Lower leg skin (tissue), 4 donors: ENCODE results near the gene UBE2I. TPM values are rescaled to one million over a fixed set of nuclear protein-coding genes. Genes with fewer than 3 reads are reported as not detected.

Source experiments
- DNase-seq, 2 donors: peaks; one replicate each; pipeline ENCODE4 v3.0.0-alpha.2; 2019; ENCODE audit warnings: low spot score in 2 of 2
- H3K4me3 ChIP-seq: fragments of 200-600 bp; sonication (generic); 2 replicates; pipeline ENCODE4 v1.5.1; 2017; ENCODE audit warnings: mild to moderate bottlenecking, low read depth; ENCODE audit not compliant: poor library complexity, severe bottlenecking
- POLR2A ChIP-seq, 2 donors: fragments of 450-650 bp; IDR thresholded peaks; one replicate each; pipeline ENCODE4 v1.6.1; 2016 to 2017; ENCODE audit warnings: antibody characterized with exemption in 2 of 2, mild to moderate bottlenecking in 1 of 2, moderate library complexity in 1 of 2
- WGBS, 2 donors: methylation state at CpG; one replicate each; pipeline ENCODE4 v1.1.5; 2018; 5-methylcytosine and 5-hydroxymethylcytosine counted together
- intact Hi-C: fragments of 100-400 bp; cut with DNase I; formaldehyde crosslinking; loops from one replicate; pipeline ENCODE4 v1.15.0; 2023; ENCODE audit warnings: low total_unique reads
- total RNA-seq, 4 donors: library from RNA; depleted of rRNA; stranded (reverse); fragments of >200 nt; gene quantifications; one replicate each; pipeline ENCODE4 v1.1.0, GENCODE V29; 2016
- TF ChIP-seq, protein P1 (sequence below), 3 donors: fragments of 450-650 bp; IDR thresholded peaks; one replicate each; pipeline ENCODE4 v1.5.1; 2016; ENCODE audit warnings: antibody characterized with exemption in 3 of 3, mild to moderate bottlenecking in 3 of 3, moderate library complexity in 2 of 3

Gene UBE2I
- total RNA-seq, 4 donors from 2014 or later, result 42.1 to 138 (median 47.4) TPM

DNA sequence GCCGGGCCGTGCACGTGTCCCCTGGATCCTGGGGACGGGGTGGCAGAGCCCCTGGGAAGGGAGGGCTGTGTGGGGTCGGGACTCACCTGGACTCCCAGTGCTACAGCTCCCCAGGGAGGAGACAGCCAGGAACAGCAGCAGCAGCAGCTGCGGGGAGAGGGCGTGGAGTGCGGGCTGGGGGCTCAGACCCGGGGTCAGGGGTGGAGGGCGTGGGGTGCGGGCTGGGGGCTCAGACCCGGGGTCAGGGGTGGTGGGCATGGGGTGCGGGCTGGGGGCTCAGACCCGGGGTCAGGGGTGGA lies 32.9 kb upstream of the UBE2I start:
- WGBS, 2 donors, result 75 to 79% methylated on average over 12 to 14 of the region's 14 CpGs
- TF ChIP-seq POLR2A (IDR thresholded peaks at IDR 0.05), result no peak
- TF ChIP-seq, protein P1, sequence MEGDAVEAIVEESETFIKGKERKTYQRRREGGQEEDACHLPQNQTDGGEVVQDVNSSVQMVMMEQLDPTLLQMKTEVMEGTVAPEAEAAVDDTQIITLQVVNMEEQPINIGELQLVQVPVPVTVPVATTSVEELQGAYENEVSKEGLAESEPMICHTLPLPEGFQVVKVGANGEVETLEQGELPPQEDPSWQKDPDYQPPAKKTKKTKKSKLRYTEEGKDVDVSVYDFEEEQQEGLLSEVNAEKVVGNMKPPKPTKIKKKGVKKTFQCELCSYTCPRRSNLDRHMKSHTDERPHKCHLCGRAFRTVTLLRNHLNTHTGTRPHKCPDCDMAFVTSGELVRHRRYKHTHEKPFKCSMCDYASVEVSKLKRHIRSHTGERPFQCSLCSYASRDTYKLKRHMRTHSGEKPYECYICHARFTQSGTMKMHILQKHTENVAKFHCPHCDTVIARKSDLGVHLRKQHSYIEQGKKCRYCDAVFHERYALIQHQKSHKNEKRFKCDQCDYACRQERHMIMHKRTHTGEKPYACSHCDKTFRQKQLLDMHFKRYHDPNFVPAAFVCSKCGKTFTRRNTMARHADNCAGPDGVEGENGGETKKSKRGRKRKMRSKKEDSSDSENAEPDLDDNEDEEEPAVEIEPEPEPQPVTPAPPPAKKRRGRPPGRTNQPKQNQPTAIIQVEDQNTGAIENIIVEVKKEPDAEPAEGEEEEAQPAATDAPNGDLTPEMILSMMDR (IDR thresholded peaks at IDR 0.05), result no peak
- H3K4me3 ChIP-seq, result no peak overlapping the region
- no peak for DNase-seq
- intact Hi-C loops, result no loop called here

DNA sequence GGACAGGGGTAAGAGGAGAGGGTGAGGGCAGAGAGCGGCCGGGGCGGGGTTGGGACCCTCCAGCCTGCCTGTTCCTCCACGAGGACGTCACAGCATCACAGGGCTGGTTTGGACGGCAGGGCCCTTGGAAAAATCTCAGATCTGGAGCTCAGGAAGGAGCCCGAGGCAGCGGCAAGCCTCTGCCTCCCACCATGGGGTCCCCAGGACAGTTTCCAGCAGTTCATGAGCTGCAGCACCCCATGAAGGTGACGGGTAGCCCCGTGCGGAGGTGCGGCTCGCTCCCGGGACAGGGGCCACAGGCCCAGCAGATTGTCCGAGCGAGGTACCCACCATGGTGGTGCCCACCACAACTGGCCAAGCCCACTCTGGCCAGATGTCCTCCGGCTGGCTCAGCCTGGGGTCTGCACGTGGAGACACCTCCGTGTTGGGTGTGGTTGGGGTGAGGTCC lies 32.3 kb upstream of the UBE2I start:
- 76 to 81% methylated on average over 18 of the region's 19 CpGs for WGBS, 2 donors
- TF ChIP-seq, protein P1 (IDR thresholded peaks at IDR 0.05), result no peak
- TF ChIP-seq POLR2A (IDR thresholded peaks at IDR 0.05), result no peak
- H3K4me3 ChIP-seq, result no peak overlapping the region
- intact Hi-C loops, result no loop called here
- no peak for DNase-seq

DNA sequence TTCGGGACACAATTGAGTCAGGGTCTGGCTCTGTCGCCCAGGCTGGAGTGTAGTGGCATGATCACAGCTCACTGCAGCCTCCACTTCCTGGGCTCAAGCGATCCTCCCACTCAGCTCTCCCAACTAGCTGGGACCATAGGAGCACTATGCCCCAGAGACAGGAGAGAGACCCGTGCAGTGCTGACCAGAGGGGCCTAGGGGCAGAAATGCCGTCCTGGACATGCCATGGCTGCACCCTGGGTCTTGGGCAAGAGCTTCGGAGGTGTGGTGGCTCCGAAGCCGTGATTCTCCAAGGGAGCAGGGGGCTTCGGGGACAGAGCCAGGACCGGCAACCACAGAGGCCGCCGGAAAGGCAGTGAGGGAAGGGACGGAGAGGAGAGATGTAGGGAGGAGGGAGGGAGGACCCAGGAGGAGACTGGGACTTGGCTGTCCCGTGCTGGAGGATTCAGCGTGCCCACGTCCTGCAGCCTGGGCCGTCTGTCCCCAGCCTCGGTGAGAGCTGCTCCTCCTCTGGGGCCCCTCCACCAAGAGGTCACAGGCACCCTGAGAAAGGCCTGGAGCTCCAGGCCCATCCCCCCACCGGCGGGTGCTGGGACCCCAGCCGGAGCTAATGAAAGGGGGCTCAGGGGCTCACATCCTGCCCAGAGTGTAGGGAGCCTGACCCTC lies 31.7 kb upstream of the UBE2I start:
- H3K4me3 ChIP-seq, result no peak overlapping the region
- intact Hi-C loops, result no loop called here
- no peak for DNase-seq
- TF ChIP-seq POLR2A (IDR thresholded peaks at IDR 0.05), result no peak
- TF ChIP-seq, protein P1 (IDR thresholded peaks at IDR 0.05), result no peak
- 47 to 68% methylated on average over 20 to 21 of the region's 21 CpGs for WGBS, 2 donors

DNA sequence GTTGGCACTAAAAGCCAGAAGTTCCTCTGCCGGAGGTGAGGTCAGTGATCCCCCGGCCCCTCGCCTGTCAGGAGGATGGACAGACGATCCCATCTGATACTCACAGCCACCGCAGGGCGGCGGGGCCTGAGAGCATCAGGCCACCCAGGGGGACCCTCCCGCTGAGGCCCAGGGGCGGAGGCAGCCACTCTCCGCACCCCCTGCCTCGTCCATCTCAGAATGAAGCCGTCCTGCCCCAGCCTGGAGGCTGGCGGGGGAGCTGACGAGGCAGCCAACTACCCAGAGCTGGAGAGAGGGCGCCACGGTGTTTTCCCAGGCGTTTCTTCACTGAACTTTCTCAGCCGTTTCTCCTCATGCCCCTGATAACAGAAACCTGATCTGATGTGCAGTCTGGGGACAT lies 31.0 kb upstream of the UBE2I start:
- no peak for DNase-seq
- no peak overlapping the region for H3K4me3 ChIP-seq
- 15 to 33% methylated on average over 3 to 16 of the region's 18 CpGs for WGBS, 2 donors
- intact Hi-C loops, result no loop called here
- no peak for TF ChIP-seq POLR2A (IDR thresholded peaks at IDR 0.05)
- TF ChIP-seq, protein P1 (IDR thresholded peaks at IDR 0.05), result no peak

DNA sequence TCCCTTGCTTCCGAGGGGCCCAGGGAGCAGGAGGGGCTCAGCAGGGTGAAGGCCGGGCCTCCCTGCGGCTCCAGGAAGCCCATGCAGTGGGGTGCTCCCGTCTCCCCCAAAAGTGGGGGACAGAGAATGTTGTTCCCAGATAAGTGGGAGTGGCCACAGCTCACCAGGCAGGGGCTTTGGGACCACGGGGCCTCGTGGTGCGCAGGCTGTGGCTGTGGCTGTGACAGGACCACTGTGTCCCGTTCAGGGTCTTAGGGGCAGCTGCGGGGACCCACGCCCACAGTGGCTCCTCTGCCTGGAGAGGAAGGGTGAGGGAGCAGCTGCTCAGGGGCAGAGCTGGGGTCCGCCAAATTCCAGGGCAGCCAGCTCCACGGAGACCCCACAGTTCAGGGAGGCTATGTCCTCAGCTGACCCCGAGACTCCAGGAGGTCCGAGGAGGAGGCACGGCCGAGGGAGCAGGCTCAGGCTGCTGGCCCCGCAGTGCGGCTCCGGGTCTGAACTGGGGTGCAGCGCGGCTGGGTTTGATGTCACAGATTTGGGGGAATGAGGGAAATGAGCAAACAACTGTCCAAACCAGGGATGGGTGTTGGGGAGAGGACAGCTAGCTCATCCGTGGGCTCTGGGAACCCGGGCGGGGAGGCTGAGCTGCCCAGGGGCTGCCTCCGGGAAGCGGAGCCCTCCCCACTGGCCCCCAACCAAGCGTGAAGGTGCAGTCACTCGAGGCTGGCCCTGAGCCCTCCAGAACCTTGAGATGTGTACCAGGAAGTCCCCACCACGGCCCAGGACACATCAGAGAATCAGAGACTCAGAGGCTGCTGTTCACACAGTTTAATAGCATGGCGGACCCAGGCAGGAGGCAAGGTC lies 30.1 kb upstream of the UBE2I start:
- no peak overlapping the region for H3K4me3 ChIP-seq
- intact Hi-C loops, result no loop called here
- TF ChIP-seq, protein P1 (IDR thresholded peaks at IDR 0.05), result no peak
- no peak for TF ChIP-seq POLR2A (IDR thresholded peaks at IDR 0.05)
- DNase-seq, result no peak
- 77 to 85% methylated on average over 22 to 23 of the region's 30 CpGs for WGBS, 2 donors
